Gastrocnemius medialis (tissue), 4 donors: ENCODE results near the gene SMAD2.

Source experiments
- POLR2A ChIP-seq, 2 donors: fragments of 450-650 bp; IDR thresholded peaks; one replicate each; pipeline ENCODE4 v1.6.1; 2017; ENCODE audit warnings: antibody characterized with exemption in 2 of 2, mild to moderate bottlenecking in 2 of 2, moderate library complexity in 2 of 2
- TF ChIP-seq, protein P1 (sequence below), 5 experiments: fragments of 450-650 bp in 3 of 5; fragments of 200-600 bp in 2 of 5; sonication (generic) in 2 of 5; IDR thresholded peaks in 4 of 5; conservative IDR thresholded peaks in 1 of 5; 1 replicate in 4 of 5; 2 replicates in 1 of 5; pipeline ENCODE4 v1.5.1; 2016 to 2019; ENCODE audit warnings: antibody characterized with exemption in 5 of 5, mild to moderate bottlenecking in 3 of 5, moderate library complexity in 3 of 5

- TF ChIP-seq, protein P1, sequence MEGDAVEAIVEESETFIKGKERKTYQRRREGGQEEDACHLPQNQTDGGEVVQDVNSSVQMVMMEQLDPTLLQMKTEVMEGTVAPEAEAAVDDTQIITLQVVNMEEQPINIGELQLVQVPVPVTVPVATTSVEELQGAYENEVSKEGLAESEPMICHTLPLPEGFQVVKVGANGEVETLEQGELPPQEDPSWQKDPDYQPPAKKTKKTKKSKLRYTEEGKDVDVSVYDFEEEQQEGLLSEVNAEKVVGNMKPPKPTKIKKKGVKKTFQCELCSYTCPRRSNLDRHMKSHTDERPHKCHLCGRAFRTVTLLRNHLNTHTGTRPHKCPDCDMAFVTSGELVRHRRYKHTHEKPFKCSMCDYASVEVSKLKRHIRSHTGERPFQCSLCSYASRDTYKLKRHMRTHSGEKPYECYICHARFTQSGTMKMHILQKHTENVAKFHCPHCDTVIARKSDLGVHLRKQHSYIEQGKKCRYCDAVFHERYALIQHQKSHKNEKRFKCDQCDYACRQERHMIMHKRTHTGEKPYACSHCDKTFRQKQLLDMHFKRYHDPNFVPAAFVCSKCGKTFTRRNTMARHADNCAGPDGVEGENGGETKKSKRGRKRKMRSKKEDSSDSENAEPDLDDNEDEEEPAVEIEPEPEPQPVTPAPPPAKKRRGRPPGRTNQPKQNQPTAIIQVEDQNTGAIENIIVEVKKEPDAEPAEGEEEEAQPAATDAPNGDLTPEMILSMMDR (IDR thresholded peaks at IDR 0.05 in 4 of 5, conservative IDR thresholded peaks at IDR 0.05 in 1 of 5), result no peak
- TF ChIP-seq POLR2A (IDR thresholded peaks at IDR 0.05), result no peak
These were observed 87.6 kb downstream of the SMAD2 start for GRCh38 chr18:47842836-47843235.
